ENCODE results near the gene DLGAP4.

DLGAP4 gene

DNA sequence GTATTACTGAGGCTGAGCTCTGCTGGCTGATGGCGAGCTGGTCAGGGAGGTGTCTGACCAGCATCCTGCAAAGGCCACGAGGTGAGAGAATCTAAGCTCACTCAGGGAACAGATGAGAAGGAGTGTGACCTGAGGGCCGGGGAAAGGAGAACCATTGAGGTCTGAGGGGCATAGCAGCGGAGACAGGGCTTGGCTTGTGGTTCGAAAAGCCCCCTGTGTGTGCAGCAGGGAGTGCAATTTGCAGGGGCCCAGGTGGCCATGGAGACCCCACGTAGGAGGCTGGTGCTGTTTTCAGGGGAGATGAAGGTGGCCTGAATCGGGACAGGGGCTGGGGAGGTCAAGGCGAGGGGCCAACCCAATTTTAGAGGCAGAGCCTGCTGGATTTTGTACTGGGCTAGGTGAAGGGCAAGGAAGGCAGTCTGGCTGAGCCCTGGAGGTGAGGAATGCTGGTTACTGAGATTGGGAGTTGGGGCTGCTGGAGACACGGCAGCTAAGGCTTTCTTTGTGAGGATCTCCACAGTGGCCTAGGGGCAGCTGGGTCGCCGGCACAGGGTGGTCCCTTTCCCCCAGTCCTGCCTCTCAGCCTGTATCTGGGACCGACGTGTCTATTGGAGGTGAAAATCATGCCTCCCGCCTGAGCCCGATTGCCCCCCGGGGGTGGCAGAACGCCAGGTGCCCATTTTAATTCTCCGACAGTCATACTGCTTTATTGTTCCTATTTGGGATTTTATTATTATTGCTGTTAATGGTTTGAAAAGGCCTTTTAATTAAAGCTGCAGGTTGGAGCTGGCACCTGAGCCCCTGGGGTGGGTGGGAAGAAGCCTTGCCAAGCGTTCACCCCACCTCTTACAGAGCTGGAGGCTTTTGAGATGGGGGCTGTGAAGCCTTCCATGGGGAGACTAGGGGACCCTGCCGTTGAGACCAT is 28.4 kb downstream of the DLGAP4 start:
- no peak for DNase-seq

DNA sequence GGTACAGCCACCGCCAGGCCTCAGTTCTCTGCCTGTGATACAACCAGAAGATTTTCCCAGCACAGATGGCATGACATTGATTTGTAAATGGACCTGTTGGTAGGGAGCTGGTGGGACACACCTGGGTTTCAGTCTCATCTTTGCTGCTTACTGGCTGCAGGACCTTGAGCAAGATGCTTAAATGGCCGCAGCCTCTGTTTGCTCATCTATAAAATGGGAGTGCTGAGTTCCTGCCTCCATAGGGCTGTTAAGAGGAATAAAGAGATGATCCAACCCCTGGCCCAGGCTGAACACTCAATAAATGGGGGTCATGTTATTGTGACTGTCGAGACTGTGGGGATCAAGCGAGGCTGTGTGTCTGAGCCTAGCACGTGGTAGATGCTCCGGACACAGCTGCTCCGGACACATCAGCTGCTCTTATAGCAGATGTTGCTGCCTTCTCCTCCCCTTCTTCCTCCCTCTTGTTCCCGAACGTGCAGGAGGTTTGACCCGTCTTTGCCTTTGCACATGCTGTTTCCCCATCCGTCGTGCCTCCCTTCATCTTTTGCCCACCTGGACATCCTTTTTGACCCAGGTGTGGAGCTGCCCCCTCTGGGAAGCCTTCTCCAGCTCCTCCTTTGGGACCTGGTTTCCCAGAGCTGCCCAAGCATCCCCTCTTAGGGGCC is 29.2 kb downstream of the DLGAP4 start:
- no peak for DNase-seq

DNA sequence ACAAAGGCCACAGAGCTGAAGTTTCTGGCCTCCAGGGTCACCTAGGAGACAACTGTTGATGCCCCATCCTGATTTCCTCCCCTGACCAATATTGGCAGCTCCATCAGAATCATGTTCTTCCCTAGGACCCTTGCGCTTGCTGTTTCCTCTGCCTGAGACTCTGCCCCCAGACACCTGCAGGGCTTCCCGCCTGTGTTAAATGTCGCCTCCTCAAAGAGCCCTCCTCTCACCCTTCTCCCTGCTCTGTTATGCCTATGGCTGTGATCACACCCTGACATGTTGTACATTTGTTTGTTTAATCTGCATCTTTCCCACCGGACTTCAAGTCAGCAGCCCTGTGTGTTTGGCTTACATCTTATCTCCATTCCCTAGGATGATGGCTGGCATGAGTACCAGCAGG is 30.1 kb downstream of the DLGAP4 start:
- no peak for DNase-seq

DNA sequence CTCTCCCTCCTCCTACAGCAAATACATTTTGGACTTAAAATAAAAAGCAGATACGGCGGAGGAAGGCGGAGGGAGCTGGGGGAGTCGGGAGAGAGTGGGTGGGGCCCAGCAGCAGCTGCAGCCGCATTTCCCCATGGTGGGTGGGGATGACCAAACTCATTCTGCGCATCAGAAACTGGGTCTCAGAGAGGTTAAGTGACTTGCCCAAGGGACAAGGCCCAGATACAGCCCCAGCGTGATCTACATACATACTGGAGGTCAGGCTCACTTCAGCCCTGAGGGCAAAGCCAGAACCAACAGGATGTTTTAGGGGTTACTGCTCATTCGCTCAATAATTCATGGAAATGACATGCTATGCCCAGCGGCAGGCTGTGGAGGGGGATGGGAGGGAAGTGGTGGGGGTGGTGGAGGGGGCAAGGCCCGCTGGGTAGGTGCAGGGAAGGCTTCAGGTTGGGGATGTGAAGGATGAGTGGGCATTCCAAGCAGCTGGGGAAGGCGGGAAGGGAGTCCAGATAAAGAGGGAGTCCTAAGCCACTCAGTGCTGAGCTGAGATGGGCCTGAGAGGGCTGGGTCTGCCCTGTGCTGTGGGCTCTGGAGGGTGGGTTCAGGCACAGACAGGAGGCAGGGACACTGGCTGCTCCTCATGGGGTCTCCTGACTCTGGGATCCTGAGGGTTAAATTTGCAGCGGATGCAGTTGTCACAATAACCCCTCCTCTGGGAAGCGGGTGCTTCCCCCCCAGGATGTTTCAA is 31.0 kb downstream of the DLGAP4 start:
- no peak for DNase-seq

DNA sequence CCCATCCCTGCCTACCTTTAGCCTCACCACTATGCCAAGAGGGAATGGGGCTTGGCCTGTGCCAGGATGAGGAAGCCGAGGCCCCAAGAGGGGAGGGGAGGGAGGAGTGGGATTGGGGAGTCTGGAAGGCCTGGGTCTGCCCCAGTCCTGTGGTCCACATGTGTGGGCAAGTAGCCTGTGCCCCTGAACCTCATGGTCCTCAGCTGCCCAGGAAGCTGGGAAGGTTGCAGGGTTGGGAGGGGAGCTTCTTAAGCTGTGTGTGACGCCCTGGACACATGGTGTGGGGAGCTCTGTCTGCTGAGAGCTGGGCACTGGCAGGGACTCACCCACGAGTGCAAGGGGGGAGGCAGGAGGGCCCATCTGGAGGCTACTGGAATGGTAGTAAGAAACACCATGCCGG is 31.7 kb downstream of the DLGAP4 start:
- DNase-seq: no peak

DNA sequence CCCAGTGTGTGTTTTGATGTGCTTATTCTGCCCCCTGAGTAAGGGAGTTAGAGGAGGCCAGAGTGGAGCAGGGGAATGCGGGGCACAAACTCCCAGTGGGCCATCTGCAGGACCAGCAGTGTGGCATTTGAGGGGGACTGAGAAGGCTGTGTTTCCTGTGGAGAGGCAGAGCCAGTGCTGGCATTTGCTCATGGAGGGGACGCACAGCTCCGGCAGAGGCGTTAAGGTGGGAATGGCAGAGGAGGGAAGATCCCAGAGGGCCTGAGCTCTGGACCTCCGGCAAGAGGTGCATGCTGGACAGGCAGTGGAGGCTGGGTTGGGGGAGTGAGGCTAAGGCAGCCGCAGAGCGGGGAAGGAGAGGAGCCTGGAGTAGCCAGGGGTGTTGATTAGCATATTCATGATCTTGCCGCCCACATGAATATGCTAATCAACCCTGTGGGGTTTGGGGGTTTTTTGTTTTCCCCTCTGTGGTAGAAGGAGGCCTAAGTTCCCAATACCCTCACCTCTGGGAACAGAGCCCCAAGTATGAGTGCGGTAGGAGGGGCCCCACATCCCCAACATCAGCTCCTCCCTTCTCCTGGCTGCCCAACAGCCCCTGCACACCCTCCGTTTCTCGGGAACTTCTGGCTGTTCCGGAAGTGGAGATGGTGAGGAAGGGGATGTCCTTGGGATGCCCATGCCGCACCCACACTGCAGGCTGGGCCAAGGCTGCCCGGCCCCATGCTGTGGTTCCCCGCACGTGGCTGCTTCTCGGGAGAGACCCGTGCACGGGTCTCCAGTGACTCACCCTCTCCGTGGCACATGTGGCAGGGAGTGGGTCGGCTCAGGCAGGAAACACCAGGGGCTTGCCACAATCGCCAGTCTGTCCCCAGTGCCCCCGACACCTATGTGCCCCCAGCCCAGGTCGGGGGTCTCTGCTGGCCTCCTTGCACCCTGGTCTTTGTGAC is 33.8 kb downstream of the DLGAP4 start:
- DNase-seq: no peak

DNA sequence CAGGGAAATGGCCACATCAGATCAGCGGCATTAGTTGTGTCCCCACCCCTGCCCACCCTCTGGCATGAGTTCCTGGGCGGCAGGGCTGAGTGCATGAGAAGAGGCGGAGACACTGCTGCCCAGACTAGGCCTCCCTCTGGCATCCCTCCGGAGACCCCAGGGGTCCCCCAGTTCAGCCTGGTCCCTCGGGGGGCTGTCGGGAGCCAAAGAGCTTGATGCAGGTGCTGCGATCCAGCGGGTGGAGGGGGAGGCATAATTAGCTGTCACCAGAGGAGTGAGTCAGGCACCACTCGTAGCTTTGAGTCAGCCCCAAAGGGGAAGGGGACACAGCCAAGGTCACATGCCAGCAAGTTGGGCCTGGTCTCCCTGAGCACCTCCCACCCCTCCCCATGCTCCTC is 34.5 kb downstream of the DLGAP4 start:
- DNase-seq: no peak

DNA sequence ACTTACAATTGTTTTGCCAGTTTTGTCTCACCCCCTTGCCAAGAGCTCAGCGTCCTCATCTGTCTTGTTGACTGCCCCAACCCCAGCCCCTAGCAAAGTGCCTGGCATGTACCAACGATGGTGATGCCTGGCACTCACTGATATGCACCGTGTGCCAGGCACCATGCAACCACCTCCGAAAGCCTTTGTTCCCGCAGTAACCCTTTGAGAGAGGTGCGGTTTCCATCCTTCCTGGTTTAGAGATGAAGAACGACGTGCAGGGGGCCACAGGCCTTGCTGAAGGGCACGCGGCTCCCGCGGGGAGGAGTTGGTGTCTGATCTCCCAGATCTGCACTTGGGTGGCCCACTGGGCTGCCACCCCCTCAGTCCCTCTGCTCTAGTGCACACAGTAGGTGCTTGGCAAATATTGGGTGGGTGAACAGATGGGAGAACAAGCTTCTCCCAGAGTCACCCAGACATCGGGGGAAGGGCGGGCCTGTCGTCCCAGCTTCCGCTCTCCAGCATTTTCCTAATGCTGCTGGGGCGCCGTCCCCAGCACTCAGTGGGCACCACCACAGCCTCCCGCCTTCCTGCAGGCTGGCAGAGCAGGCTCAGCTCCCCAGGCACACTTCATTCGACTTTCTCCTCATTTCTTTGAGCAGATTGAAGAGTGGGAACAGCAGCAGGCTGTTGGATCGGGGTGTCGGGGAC is 35.3 kb downstream of the DLGAP4 start:
- DNase-seq: no peak

DNA sequence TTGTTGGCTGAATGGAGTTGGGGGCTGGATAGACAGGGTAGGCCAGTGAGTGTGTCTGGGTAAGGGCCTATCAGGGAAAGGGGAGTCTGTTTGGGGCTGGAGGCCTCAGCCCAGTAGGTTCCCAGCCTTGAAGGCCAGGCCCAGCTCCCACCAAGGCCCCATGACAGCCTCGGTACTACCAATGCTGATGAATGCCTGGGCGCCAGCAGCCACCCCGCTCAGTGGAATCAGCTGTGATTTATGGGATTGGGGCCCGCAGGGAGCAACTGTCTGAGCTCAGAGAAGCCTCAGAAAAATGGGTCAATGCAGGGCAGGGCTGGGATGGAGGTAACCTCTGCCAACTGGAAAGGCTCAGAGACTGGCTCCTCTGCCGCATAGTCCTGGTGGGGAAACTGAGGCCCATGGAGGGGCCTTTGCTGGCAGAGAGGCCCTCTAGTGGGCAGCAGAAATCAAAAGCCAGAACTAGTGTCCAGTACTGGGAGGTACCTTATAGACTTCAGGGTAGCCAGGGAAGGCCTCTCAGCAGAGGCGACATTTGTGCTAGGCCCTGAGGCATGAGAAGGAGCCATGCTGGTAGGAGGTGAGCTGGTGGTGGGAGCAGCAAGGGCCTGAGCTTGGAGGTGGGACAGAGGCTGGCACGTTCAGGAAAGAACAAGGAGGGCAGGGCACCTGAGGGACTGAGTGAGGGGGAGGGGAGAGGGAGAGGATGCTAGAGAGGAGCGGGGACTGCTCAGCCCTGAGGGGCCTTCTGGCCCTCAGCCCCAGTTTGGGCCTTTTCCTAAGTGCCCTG is 36.4 kb downstream of the DLGAP4 start:
- DNase-seq: no peak

DNA sequence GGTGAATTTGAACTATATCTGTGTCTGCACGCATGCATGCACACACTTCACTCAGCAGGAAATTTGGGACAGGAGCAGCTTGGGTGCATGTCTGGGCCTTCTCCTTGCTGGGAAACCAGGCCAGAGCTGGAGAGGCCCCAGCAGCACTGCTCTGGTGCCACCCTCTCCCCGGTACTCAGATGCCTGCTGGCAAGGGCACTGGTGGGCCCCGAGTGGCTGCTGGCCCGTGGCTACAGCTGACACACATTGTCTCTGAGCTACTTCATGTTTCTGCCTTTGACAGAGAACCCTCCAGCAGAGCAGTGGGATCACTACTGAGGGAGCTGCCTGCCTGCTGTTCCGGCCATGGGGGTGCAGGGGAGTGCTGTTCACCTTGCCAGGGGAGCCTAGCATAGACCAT is 37.5 kb downstream of the DLGAP4 start:
- DNase-seq: no peak

DNA sequence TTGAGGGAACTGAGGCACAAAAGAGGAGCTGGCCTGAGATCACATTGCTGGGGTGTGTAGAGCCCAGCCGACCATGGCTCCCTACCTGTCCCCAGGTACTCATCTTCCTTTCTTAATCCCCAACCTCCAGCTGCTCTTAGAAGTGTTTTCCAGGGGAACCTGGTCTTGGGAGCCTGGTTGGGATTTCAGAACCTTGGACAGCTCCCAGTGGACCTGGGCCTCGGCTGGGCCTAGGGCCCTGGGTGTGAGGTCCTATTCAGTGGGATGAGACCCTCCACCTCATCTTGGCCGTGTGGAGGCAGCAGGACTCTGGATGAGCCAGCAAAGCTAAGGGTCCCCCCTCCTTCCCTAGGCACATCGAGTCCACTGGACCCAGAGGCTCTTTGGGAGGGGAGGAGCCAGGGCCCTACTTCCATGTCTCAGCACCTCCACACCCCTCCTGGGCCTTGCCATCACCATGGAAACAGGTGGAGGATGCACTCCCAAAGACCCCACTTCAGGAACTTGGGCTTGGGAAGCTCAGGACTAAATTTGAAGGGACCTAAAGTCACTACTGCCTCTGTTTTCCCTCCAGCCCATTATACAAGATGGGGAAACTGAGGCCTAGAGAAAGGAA is 38.5 kb downstream of the DLGAP4 start:
- DNase-seq: no peak

DNA sequence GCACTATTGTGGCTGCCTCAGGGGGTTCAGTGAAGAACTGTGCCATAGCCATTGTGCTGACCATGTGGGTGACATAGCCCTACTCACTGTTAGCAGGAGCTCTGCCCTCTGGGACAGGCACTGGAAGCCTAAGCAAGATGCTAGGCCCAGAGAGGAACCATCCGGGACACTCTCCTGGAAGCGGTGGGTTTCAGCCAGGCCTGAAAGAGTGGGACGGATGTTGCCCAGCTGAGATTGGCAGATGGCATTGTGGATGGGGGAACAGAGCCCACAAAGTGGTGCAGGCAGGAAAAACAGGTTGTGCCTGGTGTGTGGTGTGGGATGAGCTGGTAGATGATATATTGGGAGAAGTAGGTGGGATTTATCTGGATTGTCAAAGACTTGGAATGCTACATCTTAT is 40.1 kb downstream of the DLGAP4 start:
- no peak for DNase-seq

DNA sequence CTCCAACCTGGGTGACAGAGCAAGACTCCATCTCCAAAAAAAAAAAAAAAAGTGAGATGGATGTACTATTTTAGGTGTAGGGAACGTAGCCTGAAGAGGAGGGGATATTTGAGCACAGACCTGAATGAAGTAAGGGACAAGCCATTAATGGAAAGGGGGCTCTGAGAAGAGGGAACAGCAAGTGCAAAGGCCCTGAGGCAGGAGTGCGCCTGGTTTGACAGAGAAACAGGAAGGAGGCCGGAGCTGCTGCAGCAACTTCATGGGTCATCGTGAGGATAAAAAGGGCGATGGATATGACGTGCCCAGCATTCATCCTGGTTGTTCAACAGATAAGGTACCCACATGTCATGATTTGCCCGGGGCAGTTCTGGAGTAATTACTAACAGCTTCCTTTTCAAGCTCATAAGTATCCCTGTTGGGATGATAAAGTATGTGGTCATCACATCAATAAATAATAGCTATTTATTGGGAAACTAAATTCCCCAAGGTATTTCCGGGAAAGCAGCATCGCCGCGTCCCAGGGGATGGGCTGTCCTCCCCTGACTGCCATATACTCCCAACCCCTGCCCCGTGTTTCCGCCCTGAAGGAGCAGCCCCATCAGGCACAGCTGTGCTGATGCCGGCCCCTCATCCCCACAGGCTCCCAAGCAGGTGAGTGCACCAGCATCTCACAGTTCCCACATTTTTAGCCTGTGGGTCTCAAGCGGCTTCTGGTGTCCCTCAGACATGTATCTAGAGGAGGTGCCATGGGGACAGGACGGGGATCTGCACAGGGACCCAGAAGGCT is 43.4 kb downstream of the DLGAP4 start:
- no peak for DNase-seq

DNA sequence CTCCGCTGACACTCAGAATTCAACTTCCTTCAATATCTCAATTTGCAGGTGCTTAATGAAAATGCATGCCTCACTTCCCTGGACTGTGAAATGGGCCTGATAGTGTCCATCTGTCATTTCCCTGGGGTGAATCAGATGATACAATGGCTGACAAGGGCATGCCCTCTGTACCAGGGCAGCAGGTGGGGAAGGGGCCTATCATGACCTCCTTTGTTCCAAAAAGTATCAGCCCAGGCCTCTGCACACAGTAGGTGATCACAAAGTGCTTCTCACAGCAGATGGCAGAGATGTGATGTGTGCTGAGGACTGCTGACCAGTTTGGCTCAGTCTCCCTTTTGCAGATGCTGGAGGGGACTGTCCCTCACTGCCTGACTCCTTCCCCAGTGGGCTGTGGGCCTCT is 44.3 kb downstream of the DLGAP4 start:
- no peak for DNase-seq

DNA sequence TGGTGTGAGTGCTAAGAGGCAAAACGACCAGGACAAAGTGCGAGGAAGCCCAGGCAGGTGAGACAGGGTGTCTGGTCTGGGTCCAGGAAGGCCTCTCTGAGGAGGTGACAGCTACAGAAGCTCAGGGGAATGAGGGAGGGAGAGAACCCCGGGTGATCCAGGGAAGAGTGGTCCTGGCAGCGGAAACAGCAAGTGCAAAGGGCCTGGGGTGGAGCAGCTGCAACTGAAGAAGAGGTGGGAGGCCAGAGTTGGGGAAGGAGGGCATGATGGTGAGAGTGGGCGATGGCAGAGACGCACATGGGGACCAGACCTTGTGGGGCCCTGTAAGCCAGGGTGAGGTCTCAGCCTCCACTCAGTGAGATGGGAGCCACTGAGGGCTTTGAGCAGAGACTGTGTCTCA is 45.8 kb downstream of the DLGAP4 start:
- DNase-seq: no peak

DNA sequence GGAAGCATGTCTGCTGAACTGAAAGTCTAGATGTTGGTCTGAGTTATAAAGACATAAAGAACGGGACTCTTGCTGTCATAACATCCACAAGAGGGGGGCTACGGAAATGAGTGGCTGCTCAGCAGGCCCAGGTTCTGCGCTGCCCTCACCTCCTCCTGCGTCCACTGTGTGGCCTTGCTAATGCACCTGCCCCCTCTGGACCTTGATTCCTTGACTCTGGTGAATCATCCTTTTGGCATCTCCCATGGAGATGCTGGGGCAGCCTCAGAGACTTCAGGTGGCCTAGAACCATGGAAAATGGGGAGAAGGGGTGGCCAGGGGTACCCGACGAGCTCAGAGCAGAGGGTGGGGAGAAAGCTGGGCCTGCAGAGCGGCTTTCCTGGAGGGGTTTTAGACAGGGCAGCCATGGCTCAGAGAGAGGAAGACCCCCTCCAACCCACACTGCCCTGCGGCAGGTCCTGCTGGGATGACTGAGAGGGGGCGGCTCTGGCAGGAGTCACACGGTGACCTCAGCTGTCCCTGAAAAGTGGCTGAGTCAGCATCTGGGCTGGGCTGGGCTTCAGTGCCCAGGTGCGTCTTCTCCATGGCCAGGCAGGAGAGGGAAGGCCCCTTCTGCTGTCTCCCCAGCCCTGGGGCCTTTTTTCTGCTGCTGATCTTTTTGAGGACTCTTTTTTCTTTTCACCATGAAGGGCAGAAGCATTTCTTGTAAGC is 46.9 kb downstream of the DLGAP4 start:
- no peak for DNase-seq

DNA sequence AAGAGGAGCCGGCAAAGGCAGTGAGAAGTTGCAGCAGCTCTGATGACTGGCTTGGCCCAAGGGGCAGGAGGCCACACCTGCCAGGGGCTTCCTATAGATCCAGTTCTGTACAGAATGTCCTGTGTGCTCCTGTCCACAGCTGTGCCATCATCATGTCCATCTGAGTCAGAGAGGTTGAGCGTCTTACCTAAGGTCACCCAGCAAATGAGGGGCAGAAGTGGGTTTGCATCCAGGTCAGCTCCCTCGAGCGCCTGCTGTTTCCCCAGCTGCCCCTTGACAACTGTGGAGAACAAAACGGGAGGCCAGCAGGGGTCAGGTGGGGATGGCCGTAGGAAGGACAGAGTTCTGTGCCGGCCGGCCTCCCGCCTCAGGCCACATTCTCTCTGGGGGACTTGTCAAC is 47.6 kb downstream of the DLGAP4 start:
- DNase-seq: no peak

DNA sequence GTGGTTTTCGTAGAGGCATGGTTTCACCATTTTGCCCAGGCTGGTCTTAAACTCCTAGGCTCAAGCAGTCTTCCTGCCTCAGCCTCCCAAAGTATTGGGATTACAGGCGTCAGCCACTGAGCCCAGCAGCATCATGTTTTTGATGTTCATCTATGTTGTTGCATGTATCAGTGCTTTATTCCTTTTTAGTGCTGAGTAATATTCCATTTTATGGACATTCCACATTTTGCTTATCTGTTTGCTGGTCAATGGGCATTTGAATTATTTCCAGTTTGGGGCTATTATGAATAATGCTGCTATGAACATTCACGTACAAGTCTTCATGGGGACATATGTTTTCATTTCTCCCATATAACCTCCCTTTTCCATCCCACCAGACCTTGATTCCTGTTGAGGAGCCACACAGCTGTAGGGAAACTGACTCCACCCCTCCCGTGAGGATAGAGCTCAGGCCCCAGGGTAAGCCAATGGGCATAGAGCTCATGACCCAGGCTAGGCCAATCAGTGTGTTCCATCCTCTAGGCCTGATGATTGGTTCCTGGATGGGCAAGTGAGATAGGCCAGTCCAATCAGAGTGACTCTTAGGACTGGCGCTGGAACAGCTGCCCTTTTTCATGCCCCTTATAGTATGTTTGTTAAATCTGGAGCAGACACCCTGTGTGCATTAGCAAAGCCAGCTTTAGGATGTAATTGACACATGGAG is 49.5 kb downstream of the DLGAP4 start:
- no peak for DNase-seq
